ENCODE measurements around the gene PTPRR.

PTPRR gene

DNA sequence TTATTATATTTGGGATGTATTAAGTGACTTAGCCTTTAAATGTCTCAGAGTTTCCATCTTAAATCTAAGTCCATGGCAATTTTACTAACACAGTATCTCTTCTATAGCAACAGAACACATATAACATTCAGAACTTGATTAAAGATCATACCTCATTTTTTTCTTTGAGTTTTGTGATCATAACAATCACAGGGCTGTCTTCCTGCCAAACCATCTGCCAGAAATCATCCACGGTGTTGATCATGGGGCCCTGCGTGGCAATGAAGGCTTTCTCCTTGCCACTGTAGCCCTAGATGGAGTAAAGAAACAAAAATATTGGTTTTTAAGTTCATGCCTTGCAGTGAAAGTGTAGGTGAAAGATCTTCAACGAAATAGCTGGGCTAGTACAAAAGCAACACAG is 236.6 kb downstream of the PTPRR start:
- DNase-seq = no peak

DNA sequence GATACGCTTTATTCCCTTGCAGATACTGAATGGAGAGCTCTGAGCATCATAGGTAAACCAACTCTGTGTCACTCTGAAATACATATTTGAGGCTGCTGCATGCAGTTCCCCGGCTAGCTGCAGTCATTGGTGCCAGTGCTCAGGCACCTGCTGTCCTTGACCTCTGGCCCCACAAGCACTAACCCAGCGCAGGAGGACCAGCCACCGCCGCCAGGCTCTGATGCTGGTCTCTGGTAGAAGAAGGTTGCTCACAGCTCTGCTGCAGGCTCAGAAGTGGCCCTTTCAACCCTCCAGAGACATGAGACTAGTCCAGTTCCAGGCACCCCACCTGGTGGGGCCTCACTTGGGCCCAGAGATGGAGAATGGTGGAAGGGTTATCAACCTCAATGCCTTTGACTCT is 248.8 kb downstream of the PTPRR start:
- no peak for DNase-seq

DNA sequence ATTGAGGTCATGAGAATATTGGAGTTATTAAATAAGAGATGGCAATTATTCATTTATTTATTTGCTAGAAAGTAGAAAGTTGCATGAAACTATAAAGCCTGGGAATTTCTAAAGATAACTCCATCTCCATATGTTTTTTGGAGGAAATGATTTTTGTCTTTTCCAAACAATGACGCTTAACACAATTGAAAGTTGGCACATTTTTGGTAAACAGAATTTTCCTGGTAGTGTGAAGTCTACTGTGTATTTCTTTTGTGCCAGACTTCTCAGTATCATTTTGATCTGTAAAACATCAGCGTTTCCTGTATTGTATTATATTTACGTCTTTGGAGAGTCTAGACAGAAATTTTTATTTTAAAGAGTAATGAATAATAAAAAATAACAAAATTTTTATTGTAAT is 249.6 kb downstream of the PTPRR start:
- DNase-seq = no peak

DNA sequence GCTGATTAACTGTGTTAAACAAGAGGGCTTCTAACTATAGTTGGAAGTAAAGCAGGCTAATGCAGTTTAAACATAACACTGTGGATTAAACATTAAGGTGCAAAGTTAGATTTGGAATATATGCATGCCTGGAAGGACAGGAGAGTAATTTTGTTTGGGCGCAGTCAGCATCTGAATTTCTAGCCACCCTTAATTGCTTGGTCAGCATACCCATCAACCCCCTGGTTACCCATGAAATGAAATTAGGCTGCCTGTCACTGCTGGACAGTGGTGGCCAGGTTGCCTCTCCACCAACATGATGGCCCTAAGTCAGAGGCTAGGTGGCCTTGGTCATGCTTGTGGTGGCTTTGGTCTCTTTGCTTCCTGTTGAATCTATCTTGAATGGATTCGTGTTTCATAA is 253.3 kb downstream of the PTPRR start:
- no peak for DNase-seq

DNA sequence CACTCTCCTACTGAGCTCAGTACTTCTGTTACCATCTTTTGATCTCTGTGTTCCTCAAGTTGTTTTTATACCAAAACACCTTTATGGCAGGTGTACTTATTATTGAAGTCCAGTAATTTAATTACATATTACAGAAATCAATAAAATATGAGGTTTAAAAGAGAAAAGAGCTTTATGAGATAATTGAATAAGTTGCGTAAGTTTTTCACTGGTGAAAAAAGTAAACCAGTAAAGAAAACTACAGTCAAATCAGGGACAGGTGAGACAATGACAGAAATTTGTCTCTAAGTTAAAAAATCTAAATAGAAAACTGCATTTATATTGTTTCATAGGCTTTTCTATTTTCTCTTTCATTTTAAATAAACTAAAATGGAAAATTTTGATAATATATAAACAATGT is 254.2 kb downstream of the PTPRR start:
- DNase-seq = no peak

DNA sequence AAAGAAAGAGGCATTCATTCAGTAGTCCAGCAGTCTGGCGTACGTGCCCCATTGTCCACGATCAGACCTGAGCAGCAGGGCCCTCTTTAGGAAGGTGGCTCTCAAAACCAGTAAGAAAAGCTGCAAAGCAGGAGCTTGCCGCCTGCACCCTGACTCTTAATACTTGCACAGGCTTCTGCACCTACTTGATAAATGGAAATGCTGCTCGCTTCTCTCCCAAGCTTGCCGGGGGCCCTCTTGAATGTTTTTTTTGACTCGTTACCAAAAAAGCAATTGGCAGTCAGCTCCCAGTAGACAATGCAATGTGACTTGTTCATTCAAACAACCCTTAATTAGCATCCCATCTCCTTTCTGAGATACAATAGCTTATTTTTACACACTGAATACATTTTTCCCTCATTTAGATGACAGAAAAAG is 256.1 kb downstream of the PTPRR start:
- no peak for DNase-seq

DNA sequence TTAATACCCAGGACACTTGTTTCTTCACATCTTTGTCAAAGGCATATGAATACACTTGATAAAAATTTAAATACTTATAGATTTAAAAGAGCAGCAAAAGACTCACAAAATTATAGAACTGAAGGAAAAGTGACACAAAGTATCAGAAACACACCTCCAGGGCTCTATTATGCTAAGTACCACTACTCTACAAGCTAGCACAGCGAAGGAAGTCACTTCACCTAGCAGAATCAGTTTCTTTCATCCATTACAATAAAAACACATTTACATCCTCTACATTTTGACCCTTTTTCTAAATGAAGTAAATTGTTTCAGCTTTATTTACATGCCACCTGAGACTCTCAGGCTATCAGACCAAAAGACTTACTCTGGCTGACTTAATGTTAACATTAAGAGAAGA is 256.7 kb downstream of the PTPRR start:
- no peak for DNase-seq

DNA sequence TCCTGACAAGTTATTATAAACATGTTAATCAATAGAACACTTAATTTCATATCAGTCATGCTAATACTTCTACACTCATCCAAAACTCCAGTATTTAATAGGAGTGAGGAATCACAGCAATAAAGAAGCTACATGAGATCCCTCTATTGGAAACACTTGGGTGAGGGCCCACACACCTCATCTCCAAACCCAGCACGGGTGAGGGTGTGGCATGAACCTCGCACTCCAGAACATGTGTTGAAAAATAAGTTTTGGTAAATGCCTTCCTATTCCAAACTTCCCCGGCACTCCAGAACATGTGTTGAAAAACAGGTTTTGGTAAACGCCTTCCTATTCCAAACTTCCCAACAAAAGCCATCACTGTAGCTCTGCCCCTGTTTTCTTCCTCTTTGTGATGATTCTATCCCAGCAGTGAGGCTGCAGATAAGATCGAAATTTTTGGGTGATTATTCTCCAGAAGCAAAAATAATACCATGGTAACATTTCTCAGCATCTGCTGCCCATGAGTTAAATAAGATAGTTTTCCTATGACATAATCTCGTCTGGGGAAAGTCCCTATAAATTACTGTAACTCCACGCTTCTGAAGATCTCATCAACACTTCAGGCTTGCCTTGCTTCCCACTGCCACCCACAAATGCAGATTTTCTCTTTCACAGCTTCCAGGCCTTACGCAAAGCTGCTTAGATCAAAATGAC is 258.9 kb downstream of the PTPRR start:
- DNase-seq = no peak

DNA sequence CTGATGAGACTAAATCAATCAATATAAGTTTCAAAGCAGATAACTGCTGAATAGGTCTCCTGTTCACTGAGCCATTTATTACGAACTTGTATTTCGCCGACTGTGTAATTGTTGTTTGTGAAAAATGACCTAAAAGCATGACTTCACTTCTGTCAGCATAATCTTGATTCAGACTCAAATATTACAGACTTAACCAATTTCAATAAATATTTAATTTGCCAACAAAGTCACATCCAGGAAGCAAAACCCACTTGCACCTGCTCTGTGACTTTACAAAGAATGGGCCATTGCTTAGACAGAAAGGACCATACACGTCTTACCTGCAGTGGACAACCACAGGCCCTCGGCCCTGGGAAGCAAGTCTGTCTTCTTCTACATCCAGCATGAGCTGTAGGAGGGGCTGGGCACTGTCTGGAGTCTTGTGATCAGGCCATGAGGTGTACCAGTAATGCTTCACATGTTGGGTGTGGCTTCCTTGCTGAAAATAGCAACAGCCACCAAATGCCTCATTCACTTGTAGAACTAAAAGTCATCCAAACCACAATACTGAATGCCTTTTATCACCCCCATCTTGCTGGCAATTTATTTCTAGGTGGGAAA is 259.8 kb downstream of the PTPRR start:
- no peak for DNase-seq

DNA sequence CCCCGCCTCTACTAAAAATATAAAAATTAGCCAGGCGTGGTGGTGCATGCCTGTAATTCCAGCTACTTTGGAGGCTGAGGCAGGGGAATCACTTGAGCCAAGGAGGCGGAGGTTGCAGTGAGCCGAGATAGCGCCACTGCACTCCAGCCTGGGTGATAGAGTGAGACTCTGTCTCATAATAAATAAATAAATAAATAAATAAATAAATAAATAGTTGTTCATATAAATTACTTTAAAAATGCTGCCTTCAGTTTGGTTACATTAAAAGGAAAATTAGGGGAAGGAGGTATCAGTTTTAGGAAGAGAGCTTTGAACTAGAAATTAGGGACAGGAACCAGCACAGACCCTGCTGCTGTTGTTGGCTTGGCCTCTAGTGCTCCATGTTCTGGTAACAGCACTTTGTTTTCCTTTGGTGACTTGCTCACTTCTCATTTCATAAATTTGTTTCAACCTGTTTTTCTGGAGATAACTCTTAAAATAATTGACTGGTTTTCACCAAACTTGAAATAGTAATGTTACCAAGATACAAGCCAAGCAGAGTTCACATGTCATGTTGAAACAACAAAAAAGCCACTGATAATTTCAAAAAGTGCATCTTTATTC is 260.4 kb downstream of the PTPRR start:
- DNase-seq = no peak

DNA sequence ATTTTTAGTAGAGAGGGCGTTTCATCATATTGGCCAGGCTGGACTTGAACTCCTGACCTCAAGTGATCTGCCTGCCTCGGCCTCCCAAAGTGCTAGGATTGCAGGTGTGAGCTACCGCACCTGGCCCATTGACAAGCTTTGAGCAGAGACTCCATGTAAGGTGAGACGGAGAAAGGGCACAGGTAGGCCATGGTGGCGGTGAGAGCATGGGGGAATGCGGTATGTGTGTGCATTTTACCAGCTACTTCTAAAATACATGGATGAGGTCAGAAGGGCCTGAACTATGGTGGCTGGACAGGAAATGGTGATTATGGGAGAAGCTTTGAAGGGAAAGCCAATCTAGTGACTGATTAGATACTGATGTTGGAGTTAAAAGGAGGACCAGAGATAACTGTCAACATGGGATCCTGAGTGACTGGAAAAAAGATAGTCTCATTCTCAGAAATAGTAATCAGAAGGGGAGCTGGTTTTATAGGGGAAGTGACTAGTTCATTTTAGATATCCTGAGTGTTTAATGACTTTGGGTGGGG is 261.4 kb downstream of the PTPRR start:
- no peak for DNase-seq

DNA sequence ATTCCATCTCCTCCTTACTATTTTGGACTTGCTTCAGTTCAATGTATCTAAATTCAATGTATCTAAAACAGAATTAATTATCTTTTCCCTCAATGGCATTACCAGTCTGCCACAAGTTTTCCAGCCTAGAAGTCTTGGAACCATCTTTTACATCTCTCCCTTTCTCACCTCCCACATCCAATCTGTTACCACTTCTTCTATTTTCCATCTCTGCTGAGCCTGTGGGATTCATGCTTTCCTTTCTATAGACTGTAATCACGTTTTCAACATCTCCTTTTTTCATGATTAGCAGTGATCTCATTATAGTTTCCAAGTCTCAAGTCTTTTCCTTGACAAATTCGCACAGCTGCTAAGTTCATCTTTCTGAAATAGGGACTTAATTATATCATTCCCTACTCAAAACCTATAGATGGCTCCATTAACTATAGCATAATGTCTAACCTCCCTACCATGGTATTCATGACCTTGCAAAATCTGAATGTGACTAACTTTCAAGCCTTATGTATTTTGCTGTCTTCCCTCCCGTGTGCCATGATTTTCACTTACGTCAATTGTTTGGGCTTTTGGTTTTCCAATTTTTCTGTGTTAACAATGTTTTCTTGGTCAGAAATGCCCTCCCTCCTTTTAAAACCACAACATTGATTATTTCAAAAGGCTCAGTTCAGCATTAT is 262.8 kb downstream of the PTPRR start:
- no peak for DNase-seq

DNA sequence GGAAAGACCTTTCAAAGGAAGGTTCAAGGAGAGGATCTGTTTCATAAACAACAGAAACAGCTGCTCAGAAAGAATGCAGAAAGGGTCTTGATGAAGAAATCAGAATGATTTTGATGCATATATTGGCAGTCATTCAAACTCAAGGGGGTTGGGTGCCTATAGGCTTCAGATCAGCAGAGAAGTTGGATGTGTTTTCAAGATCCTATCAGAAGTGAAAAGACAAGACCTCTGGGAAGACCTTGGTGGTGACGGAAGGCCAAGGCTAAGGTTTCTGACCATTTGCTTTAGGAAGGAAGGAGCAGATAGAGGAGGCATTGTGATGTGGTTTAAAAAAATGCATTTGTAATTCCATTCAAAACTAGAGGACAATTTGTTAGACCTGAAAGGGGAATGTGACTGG is 268.1 kb downstream of the PTPRR start:
- no peak for DNase-seq

DNA sequence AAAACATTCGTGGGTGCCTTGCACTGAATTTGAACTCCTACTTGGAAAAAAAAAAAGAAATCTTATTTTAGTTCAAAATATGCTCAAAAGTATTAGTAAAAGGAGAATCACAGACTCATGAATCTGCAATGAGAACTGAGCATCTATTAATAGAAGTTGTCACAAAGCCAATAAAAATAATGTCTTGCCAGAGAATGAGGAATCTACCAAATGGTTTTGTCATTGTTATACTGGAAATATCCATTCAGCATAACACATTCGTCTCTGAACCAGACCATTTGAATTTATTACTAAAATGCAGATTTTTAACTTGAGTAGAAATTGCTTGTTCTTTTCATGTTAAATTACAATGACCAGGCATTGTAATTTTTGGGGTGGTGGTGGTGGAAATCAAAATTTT is 271.7 kb downstream of the PTPRR start:
- DNase-seq = no peak

DNA sequence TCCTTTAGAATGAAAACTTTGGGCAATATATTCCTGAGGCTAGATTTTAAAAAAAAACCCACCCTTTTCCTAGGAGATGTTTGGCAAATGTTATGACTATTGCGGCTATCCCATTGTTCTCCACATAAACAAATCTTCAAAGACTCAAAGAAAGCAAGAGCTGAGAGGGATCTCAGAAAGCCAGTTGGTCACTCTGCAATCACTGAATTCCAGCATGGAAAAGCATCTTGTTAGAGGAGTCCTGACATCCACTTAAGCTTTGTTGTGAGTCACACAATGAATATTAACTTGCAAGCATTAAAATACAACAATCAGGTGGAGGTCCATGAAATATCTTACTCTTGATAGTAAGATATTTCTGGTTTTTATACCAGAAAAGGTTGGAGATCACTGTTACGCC is 272.3 kb downstream of the PTPRR start:
- no peak for DNase-seq

DNA sequence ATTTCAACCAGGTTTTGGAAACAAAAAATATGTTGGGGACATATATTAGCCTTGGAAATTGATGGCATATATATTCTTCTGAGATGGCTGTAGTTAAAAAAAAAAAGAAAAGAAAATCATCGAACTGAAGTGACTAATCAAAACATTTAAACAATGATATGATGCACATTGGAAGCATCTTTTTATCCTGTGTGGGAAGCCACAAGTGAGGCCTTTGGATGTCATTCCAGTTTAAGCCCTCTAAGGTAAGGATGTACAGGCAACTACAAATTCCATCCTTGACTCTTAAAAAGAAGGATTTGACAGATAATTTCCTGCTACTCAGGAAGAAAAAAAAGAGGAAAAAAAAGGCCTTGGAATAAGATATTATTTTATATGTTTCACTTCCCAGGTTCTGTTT is 273.7 kb downstream of the PTPRR start:
- no peak for DNase-seq

DNA sequence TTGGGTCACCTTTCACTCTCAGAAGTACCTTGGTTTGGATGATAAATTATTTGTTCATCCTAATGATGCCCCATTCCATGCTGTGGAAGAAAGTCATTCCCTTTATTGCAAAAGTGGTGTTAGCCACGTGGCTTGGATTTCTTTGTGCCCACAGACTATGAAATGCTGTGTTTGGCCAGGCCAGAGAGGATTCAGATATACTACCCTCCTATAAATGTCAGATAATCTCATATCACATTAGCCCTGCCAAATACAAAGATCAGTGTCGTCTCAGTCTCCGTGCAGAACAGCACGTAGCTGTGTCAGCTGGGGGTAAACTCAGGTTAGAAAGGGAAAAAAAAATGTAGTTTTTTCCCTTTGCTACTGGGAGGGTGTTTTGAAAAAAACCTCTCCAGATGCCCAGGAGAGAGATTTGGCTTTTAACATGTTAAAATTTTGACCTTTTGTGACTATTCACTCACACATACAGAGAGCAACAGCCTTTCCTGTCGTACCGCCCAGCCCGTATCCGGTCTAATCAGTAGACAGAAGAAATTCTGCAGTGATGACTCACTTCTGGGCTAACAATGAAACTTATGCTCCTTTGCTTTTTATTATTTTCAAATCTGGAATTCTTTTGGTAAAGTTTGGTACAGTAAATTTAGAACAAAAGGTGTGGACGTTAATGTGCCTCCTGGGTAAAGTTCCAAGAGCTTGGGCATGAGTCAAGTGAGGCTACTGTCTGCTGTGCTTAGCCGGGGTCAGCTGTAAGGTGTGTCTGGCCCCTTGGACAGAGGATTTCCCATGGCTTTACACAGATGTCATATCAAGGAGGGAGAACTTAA is 274.8 kb downstream of the PTPRR start:
- no peak for DNase-seq

DNA sequence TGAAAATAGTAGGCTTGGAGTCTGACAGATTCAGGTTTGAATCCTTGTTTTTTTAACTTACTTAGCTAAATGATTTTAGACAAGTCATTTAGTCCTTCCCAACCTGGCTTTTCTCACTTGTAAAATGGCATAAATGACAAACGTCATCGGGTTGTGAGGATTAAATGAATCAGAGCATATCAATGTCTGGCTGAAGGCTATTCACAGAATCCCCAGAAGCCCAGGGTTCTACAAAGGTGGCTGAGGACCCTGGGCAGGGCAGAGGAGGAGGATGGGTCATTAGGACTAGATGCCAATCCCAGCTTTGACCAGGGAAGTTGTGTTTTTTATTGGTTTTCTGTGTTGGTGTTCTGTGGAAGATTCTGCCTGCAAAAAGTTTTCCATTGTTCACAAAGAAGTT is 275.7 kb downstream of the PTPRR start:
- no peak for DNase-seq

DNA sequence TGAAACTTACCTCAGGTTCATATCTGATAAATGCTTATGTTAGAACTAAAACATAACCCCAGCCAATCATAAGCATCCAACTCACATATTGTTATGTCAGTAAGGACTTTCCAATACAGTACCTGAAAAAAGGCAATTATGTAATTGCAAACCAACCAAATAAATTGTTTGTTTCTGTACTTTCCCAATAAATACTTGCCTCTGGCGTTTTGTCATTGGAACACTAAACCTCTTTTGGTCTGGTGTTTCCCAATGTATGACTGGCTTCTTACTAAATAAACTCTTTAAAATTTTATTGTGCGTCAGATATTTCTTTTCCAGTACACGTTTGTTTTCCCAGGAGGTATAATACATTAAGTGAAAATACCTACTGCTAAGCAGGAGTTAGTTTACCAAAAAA is 276.6 kb downstream of the PTPRR start:
- DNase-seq = no peak

DNA sequence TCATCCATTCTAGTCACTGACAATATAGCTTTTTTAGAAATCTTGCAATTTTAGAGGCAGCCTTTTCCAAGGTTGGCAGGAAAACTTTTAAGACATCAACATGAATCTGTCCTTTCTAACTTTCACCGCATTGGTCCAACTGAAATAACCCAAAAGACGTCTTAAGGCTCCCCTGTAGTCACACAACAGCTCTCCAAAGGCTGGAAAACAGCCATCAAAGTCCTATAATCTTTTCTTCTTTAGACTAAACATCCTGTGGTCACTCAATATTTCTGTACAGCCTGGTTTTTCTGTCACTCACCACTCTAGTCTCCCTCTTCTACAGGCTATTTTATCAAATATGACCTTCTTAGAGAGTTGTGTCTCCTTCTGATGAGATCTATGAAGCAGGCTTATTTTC is 278.8 kb downstream of the PTPRR start:
- DNase-seq = no peak

DNA sequence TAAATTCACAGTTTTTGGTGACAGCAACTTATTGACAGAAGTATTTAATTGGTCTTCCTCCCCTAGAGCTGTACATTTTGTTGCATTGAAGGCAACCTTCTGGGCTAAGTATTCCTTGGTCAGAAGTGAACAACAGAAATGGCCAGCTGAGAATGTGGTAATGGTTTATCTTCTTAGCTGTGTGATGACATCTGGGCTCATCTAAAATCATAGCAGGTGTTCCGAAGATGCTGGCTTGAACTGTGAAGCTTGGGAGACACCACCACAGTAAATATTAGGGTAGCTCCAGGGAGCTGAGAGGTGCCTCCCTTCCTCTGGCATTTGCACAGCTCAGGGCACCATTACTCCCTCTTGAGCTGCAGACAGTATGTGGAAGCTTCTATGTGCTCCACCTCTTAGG is 279.6 kb downstream of the PTPRR start:
- no peak for DNase-seq

DNA sequence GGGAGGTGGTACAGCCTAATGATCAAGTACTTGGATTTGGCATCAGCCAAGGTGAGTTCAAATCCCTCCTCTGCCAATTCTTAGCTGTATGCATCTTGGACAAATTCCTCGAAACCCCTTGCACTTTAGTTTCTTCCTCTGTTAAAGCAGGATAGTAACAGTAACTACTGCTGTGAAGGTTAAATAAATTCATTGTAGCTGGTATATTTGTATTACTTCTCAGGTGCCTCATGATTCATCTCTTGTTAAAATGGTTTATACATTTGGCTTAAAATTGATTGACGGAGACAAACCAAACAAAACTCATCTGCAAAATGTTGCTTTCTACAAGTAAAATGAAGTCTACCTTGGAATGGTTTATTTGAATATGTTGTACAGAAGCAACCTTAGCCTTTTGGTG is 281.0 kb downstream of the PTPRR start:
- DNase-seq = no peak

Measured in activated gamma-delta T cell (primary cell).